ENCODE measurements around the gene KYAT1.
A peak's percentile ranks its signal among the peaks of the same experiment; 100 is the strongest.

- TF ChIP-seq POLR2A (IDR thresholded peaks at IDR 0.05) (peak; percentile 84 to 90), CTCF (IDR thresholded peaks at IDR 0.05 in 4 of 5, conservative IDR thresholded peaks at IDR 0.05 in 1 of 5) (peak in 2 of 5 experiments; percentile 32 to 33)
Observed at GRCh38 chr9:128881884-128882676, at the start of gene KYAT1, which contains the start of gene LRRC8A.
